T-helper 17 cell (primary cell): ENCODE measurements around the gene FBXW10B. TPM values are rescaled to one million over a fixed set of nuclear protein-coding genes. Genes with fewer than 3 reads are reported as not detected.
"Not testable (repeated sequence)": the region's sequence is repeated elsewhere in the genome, so short reads cannot be mapped to it uniquely, and the experiment has no call there.

ENCODE experiments used
- ATAC-seq: fragments of 150-1000 bp; cut with Tn5 transposase; 2 replicates; pipeline ENCODE4 v1.10.0; 2021; ENCODE audit warnings: mild to moderate bottlenecking, moderate library complexity
- DNase-seq, 3 donors: peaks; one replicate each; pipeline versions ENCODE4 v3.0.0 to v3.0.0-alpha.2; 2020 to 2021
- H3K9me3 ChIP-seq: one replicate; pipeline ENCODE4 v1.7.0; 2013; ENCODE audit warnings: low read length, mild to moderate bottlenecking; ENCODE audit not compliant: control insufficient read depth, poor library complexity, severe bottlenecking
- H3K27ac Mint-ChIP-seq: one replicate; pipeline ENCODE4 v1.8.0; 2022; ENCODE audit warnings: mild to moderate bottlenecking, moderate library complexity, mixed read lengths
- H3K27me3 Mint-ChIP-seq: one replicate; pipeline ENCODE4 v1.8.0; 2022; ENCODE audit warnings: mixed read lengths
- H3K36me3 Mint-ChIP-seq: one replicate; pipeline ENCODE4 v1.8.0; 2022; ENCODE audit warnings: low read depth, mixed read lengths
- H3K4me1 Mint-ChIP-seq: one replicate; pipeline ENCODE4 v1.8.0; 2022; ENCODE audit warnings: mild to moderate bottlenecking, mixed read lengths
- H3K4me3 Mint-ChIP-seq: one replicate; pipeline ENCODE4 v1.8.0; 2022; ENCODE audit warnings: mild to moderate bottlenecking, moderate library complexity, mixed read lengths
- total RNA-seq, 4 donors: library from RNA in 2 of 4; stranded (reverse) in 2 of 4; gene quantifications; one replicate each; pipeline ENCODE4 v1.2.3 and lab custom pipeline; 2022 to 2026

Gene FBXW10B
- total RNA-seq, 2 donors from 2014 or later: 0.78 TPM; not detected in 1

- H3K4me3 Mint-ChIP-seq, H3K27ac Mint-ChIP-seq, ATAC-seq, H3K9me3 ChIP-seq, H3K36me3 Mint-ChIP-seq, DNase-seq, H3K27me3 Mint-ChIP-seq, H3K4me1 Mint-ChIP-seq: not testable (repeated sequence)
Observed at GRCh38 chr17:15622124-15622523, 2.6 kb upstream of the FBXW10B start.

DNA sequence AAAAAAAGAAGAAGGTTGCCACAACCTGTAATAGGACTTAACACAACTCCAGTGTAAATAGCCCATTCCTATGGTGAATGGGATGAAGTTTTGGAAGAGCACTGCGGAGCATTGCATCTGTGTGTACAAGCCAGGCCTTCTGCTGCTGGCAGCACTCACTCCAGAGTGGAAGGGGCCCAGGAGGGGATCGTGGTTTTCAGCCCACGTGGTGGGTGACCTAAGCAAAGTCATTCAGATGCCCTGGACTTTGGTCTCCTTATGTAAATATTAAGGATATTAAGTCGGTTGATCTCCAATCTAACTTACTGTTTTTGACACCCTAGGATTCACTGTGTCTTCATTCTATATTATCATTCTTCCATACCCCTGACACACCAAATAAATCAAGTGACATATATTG lies 2.7 kb downstream of the FBXW10B start:
- H3K4me3 Mint-ChIP-seq, H3K27me3 Mint-ChIP-seq, ATAC-seq, H3K36me3 Mint-ChIP-seq, DNase-seq, H3K4me1 Mint-ChIP-seq, H3K9me3 ChIP-seq, H3K27ac Mint-ChIP-seq: not testable (repeated sequence)

DNA sequence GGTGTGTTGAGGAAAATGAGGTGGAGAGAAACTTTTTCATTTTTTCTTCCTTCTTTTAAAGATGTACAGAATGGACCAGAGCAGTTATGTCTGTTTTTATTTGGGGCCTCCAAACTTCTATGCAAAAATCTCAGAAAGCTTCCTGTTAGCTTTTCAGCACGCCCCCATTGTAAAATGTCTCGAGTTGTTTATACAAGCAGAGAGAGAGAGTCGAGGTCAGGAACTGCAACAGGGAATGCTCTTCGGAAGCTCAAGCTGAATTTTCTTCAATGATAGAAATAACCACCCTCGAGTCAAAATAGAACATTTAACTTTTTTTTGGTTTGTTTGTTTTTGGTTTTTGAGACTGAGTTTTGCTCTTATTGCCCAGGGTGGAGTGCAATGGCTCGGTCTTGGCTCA lies 3.7 kb downstream of the FBXW10B start:
- H3K36me3 Mint-ChIP-seq, DNase-seq, H3K27ac Mint-ChIP-seq, H3K27me3 Mint-ChIP-seq, H3K4me3 Mint-ChIP-seq, H3K4me1 Mint-ChIP-seq, H3K9me3 ChIP-seq, ATAC-seq: not testable (repeated sequence)

DNA sequence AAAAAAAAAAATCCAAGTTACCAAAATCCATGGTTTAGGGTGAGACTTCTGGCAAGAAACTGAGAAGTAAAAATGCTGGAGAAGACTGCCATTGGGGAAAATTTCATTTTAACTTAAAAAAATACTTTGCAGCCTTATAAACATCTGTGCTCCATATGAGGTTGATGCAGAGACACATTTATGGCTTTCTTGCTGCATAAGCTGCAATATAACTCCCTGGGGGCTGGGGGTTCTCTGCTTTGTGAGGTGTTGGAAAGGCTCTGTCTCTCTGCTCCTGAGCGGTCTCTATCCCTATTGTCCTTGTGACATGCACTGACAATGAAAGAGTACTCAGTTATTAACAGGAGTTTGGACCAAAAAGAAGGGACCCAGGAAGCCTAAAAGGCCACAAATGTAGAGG lies 6.4 kb downstream of the FBXW10B start:
- not testable (repeated sequence) for H3K27ac Mint-ChIP-seq, H3K36me3 Mint-ChIP-seq, H3K27me3 Mint-ChIP-seq, ATAC-seq, H3K4me3 Mint-ChIP-seq, H3K4me1 Mint-ChIP-seq, H3K9me3 ChIP-seq, DNase-seq

- H3K4me1 Mint-ChIP-seq, DNase-seq, ATAC-seq, H3K27ac Mint-ChIP-seq, H3K9me3 ChIP-seq, H3K36me3 Mint-ChIP-seq, H3K4me3 Mint-ChIP-seq, H3K27me3 Mint-ChIP-seq: not testable (repeated sequence)
Observed at GRCh38 chr17:15592960-15593359, 26.5 kb downstream of the FBXW10B start.

DNA sequence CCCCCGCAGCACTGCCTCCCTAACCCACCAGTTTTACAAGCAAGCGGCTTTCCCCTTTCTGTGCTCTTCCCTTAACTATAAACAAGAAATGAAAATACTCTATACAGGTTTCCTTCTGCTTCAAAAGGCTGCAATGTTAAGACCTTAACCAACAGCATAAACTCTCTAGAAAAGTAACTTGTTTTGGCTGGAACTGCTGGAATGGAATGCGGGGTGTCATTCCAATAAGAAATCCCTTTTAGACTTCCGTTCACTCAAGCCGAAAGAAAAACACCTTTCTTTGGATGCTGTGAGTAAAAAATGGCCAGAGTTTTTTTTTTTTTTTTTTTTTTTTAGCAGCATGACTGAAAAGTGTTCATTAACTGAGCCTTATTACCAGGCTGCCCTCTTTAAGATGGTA lies 27.5 kb downstream of the FBXW10B start:
- not testable (repeated sequence) for H3K27me3 Mint-ChIP-seq, H3K27ac Mint-ChIP-seq, DNase-seq, H3K36me3 Mint-ChIP-seq, H3K4me1 Mint-ChIP-seq, ATAC-seq, H3K9me3 ChIP-seq, H3K4me3 Mint-ChIP-seq

DNA sequence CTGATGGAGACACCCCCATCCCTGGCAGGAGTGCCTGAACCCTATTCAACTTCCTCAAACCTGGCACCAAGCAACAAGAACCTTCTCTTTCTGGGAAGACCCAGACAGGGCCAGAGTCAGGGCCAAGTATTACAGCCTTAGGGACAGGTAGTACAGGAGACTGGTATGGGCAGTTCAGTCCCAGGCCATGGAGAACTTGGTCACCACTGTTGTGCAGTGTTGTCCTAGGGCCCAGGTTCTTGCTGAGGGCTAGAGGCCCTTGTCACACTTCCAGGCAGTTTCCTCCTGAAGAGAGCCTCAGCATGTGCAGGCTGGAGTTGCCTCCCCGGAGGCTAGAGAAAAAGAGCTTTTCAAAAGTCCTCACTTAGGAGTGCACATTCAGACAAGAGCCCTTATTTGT lies 28.7 kb downstream of the FBXW10B start:
- H3K27me3 Mint-ChIP-seq, DNase-seq, H3K27ac Mint-ChIP-seq, H3K36me3 Mint-ChIP-seq, ATAC-seq, H3K4me1 Mint-ChIP-seq, H3K9me3 ChIP-seq: not testable (repeated sequence)
- peak overlapping the region; percentile 7 for H3K4me3 Mint-ChIP-seq

- H3K27ac Mint-ChIP-seq, DNase-seq: not testable (repeated sequence)
- peak; percentile 59 for ATAC-seq
Observed at GRCh38 chr17:15589544-15590536, 29.7 kb downstream of the FBXW10B start.

DNA sequence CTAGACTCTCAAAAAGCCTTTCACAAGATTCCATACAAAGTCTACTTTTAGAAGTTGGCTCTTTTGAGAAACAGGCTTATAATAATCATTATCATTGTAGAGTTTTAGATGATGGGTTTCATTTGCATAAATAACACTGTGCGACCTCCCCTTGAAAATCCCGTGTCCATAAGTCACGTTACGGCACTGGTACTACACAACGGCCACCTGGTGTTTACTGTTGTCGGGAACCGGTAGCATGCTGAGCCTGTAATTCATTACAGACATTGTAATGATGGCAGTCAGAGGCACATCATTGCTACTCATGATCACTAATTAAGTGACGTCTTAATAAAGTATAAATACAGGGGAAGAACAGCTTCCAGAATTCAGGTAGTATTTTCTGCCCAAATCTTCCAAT lies 31.5 kb downstream of the FBXW10B start:
- not testable (repeated sequence) for H3K4me1 Mint-ChIP-seq, H3K27ac Mint-ChIP-seq, H3K36me3 Mint-ChIP-seq, H3K9me3 ChIP-seq, H3K27me3 Mint-ChIP-seq, DNase-seq, ATAC-seq, H3K4me3 Mint-ChIP-seq

More at GRCh38 chr17:15589544-15590536, 29.7 kb downstream of the FBXW10B start:
- not testable (repeated sequence) for H3K4me1 Mint-ChIP-seq, H3K36me3 Mint-ChIP-seq, H3K27me3 Mint-ChIP-seq, H3K9me3 ChIP-seq
- H3K4me3 Mint-ChIP-seq: peak overlapping the region; percentile 66

DNA sequence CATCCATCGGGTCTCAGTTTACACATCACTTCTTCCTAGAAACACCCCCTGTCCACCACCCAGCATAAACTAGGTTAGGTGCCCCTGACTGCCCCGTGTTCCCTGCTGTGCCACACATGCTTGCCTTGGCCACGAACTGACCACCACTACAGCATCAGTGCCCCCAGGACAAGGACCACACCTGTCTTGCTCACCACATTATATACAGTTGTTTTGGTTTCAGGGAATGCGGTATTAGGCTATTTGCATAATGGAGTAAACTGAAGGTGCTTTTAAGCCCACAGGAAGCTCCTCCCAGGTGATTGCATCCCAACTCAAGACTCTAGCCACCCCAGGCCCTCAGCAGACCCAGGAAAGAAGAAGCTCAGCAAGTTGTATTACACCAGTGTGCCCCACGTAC lies 36.2 kb downstream of the FBXW10B start:
- not testable (repeated sequence) for H3K4me1 Mint-ChIP-seq, H3K36me3 Mint-ChIP-seq, H3K4me3 Mint-ChIP-seq, H3K27me3 Mint-ChIP-seq, H3K27ac Mint-ChIP-seq, H3K9me3 ChIP-seq, ATAC-seq, DNase-seq

DNA sequence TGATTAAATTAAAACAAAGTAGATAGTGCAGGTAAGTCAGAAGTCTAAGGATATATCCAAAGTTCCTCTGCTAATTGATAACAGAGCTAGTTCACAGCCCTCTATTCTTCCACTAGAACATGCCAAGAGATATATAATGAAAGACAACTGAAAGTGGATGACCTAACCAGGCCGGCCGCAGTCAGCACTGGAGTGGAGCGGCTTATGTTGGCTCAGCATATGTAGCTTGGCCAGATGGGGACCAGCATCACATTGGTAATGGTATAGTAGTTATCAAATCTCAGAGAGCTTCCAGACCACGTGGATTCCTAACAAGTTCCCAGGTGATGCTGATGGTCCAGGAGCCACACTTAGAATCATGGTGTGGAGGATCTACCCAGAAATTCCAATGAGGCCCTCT lies 38.0 kb downstream of the FBXW10B start:
- H3K27me3 Mint-ChIP-seq, H3K9me3 ChIP-seq, H3K4me3 Mint-ChIP-seq, H3K27ac Mint-ChIP-seq, DNase-seq, ATAC-seq, H3K4me1 Mint-ChIP-seq, H3K36me3 Mint-ChIP-seq: not testable (repeated sequence)

DNA sequence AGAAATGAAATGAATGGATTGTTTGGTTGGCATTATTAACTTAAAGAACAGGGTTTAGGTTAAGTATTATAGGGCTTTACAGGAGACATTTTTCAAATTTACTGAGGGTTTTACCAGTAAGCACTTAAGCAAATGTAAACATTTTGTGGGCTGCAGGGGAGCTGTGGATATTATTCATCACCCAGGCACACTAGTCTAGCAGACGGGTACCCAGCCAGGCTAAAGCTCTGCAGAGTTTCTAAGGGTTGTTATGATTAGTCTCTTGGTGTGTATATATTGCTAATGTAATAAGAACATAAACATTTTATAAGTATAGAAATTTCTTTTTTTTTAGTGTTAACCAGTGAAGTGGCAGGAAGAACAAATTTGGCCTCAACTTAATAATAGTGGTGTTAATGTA lies 42.7 kb downstream of the FBXW10B start:
- H3K27ac Mint-ChIP-seq, H3K36me3 Mint-ChIP-seq, ATAC-seq, H3K4me3 Mint-ChIP-seq, H3K4me1 Mint-ChIP-seq, H3K27me3 Mint-ChIP-seq, DNase-seq, H3K9me3 ChIP-seq: not testable (repeated sequence)

DNA sequence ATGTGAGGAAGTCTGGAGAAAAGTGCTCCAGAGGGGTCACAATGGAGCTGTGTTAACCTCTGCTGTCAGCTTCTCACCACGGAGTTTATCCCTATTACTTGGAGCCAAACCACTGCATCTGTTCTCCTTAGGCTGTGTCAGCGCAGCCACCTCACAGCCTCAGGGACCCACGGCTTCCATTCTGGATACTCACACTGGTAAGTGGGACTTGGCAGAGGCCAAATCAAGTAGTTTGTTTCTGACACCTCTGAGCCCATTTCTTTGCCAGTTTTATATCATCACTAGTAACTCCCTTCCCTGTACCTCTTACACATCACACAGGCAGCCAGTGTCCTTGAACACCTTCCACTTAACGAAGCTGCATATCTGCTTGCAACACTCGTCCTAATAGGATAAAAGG lies 44.8 kb downstream of the FBXW10B start:
- not testable (repeated sequence) for H3K4me1 Mint-ChIP-seq, DNase-seq, ATAC-seq, H3K36me3 Mint-ChIP-seq, H3K27me3 Mint-ChIP-seq, H3K4me3 Mint-ChIP-seq, H3K27ac Mint-ChIP-seq, H3K9me3 ChIP-seq

GRCh38 chr17:15573870-15574269 lies 45.6 kb downstream of the FBXW10B start:
- not testable (repeated sequence) for H3K4me3 Mint-ChIP-seq, ATAC-seq, H3K36me3 Mint-ChIP-seq, DNase-seq, H3K4me1 Mint-ChIP-seq, H3K27ac Mint-ChIP-seq, H3K9me3 ChIP-seq, H3K27me3 Mint-ChIP-seq
